Mesenchymal stem cell (in vitro differentiated cells and primary cell): Measurements from ENCODE around the gene HERC2.

Experiments used
- DNase-seq: peaks from one replicate; pipeline ENCODE4 v3.0.0-alpha.2; 2013
- H2AFZ ChIP-seq: one replicate; pipeline ENCODE4 v1.6.1; 2013; ENCODE audit warnings: low read depth, mild to moderate bottlenecking, control low read depth, inconsistent platforms, low read length, moderate library complexity
- H2AK5ac ChIP-seq: 2 replicates; pipeline ENCODE4 v1.6.1; 2013; ENCODE audit warnings: low read length, moderate library complexity, mild to moderate bottlenecking, inconsistent platforms; ENCODE audit not compliant: severe bottlenecking
- H2BK120ac ChIP-seq: one replicate; pipeline ENCODE4 v1.6.1; 2013; ENCODE audit warnings: low read depth, mild to moderate bottlenecking, inconsistent platforms, low read length, moderate library complexity
- H2BK12ac ChIP-seq, 2 experiments: one replicate each; pipeline ENCODE4 v1.6.1; 2013; ENCODE audit warnings: inconsistent platforms in 2 of 2, low read length in 2 of 2, mild to moderate bottlenecking in 2 of 2, moderate library complexity in 2 of 2, control low read depth in 1 of 2
- H2BK15ac ChIP-seq: one replicate; pipeline ENCODE4 v1.6.1; 2013; ENCODE audit warnings: mild to moderate bottlenecking, low read depth, inconsistent platforms; ENCODE audit not compliant: poor library complexity, severe bottlenecking
- H2BK5ac ChIP-seq: 2 replicates; pipeline ENCODE4 v1.6.1; 2013; ENCODE audit warnings: low read depth, mild to moderate bottlenecking, low read length, control low read depth, inconsistent platforms; ENCODE audit not compliant: poor library complexity, severe bottlenecking
- H3K14ac ChIP-seq, 2 experiments: one replicate each; pipeline ENCODE4 v1.6.1; 2013; ENCODE audit warnings: inconsistent platforms in 2 of 2, low read length in 2 of 2, control low read depth in 1 of 2, mild to moderate bottlenecking in 1 of 2, moderate library complexity in 1 of 2
- H3K18ac ChIP-seq, 2 experiments: one replicate each; pipeline ENCODE4 v1.6.1; 2013; ENCODE audit warnings: inconsistent platforms in 2 of 2, low read length in 2 of 2, control low read depth in 1 of 2, low read depth in 1 of 2, mild to moderate bottlenecking in 1 of 2
- H3K23ac ChIP-seq, 2 experiments: one replicate each; pipeline ENCODE4 v1.6.1; 2013; ENCODE audit warnings: inconsistent platforms in 2 of 2, low read length in 2 of 2, mild to moderate bottlenecking in 2 of 2, moderate library complexity in 2 of 2, control low read depth in 1 of 2
- H3K27ac ChIP-seq: 2 replicates; pipeline ENCODE4 v1.5.1; 2013; ENCODE audit warnings: mild to moderate bottlenecking, moderate library complexity, low read length, control low read depth, inconsistent platforms; ENCODE audit not compliant: poor library complexity, severe bottlenecking
- H3K27me3 ChIP-seq, 2 experiments: 2 replicates each; pipeline versions ENCODE4 v1.6.1 to v1.7.0; 2013; ENCODE audit warnings: low read length in 2 of 2, mild to moderate bottlenecking in 2 of 2, moderate library complexity in 2 of 2, control low read depth in 1 of 2, inconsistent platforms in 1 of 2; ENCODE audit not compliant: control insufficient read depth in 1 of 2, insufficient read depth in 1 of 2
- H3K36me3 ChIP-seq, 2 experiments: 2 replicates each; pipeline versions ENCODE4 v1.6.1 to v1.7.0; 2013; ENCODE audit warnings: low read length in 2 of 2, control low read depth in 1 of 2, inconsistent platforms in 1 of 2, low read depth in 1 of 2, mild to moderate bottlenecking in 1 of 2; ENCODE audit not compliant: insufficient read depth in 2 of 2, control insufficient read depth in 1 of 2
- H3K4ac ChIP-seq, 2 experiments: one replicate each; pipeline ENCODE4 v1.6.1; 2013; ENCODE audit warnings: inconsistent platforms in 2 of 2, low read length in 2 of 2, mild to moderate bottlenecking in 2 of 2, moderate library complexity in 2 of 2, control low read depth in 1 of 2, low read depth in 1 of 2
- H3K4me1 ChIP-seq: 2 replicates; pipeline ENCODE4 v1.6.1; 2013; ENCODE audit warnings: low read depth, low read length, control low read depth; ENCODE audit not compliant: control insufficient read depth, insufficient read depth
- H3K4me2 ChIP-seq: 2 replicates; pipeline ENCODE4 v1.6.1; 2013; ENCODE audit warnings: low read length, mild to moderate bottlenecking, inconsistent platforms; ENCODE audit not compliant: poor library complexity, severe bottlenecking
- H3K4me3 ChIP-seq, 2 experiments: 2 replicates each; pipeline versions ENCODE4 v1.5.1 to v1.7.0; 2013; ENCODE audit warnings: low read length in 2 of 2, mild to moderate bottlenecking in 2 of 2, control low read depth in 1 of 2, low read depth in 1 of 2; ENCODE audit not compliant: insufficient read depth in 1 of 2
- H3K79me1 ChIP-seq: replicated peaks from 2 replicates; pipeline ENCODE4 v1.6.1; 2013; ENCODE audit warnings: mild to moderate bottlenecking, control low read depth, low read length, inconsistent platforms; ENCODE audit not compliant: poor library complexity, severe bottlenecking
- H3K9ac ChIP-seq: 2 replicates; pipeline ENCODE4 v1.7.0; 2013; ENCODE audit warnings: mild to moderate bottlenecking, low read length, moderate library complexity
- H3K9me3 ChIP-seq: 2 replicates; pipeline ENCODE4 v1.7.0; 2013; ENCODE audit warnings: mild to moderate bottlenecking, low read length; ENCODE audit not compliant: control insufficient read depth
- H4K8ac ChIP-seq: one replicate; pipeline ENCODE4 v1.6.1; 2013; ENCODE audit warnings: inconsistent platforms, mild to moderate bottlenecking, low read length, moderate library complexity
- H4K91ac ChIP-seq: one replicate; pipeline ENCODE4 v1.6.1; 2013; ENCODE audit warnings: mild to moderate bottlenecking, low read length, inconsistent platforms
- whole genome bisulfite sequencing: methylation state at CpG from one replicate; pipeline ENCODE4 v1.1.7; 2013; ENCODE audit warnings: mixed read lengths; 5-methylcytosine and 5-hydroxymethylcytosine counted together

HERC2 gene

DNA sequence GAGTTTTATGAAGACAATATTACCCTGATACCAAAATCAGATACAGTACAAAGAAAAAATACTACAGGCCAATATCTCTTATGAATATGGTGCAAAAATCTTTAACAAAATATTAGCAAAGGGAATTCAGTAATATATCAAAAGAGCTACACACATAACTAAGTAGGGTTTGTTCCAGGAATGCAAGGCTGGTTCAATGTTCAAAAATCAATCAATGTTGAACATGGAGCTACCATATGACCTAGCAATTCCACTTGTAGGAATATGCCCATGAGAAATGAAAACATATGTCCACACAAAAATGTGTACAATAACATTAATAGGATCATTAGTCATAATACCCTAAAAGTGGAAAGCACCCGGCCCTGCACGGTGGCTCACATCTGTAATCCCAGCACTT is 230.7 kb downstream of the HERC2 start:
- no peak overlapping the region for H3K14ac ChIP-seq
- H3K9ac ChIP-seq, result no peak overlapping the region
- H3K79me1 ChIP-seq, result no peaks in the 10 kb centered on the region
- H4K8ac ChIP-seq, result no peak overlapping the region
- no peak overlapping the region for H3K4ac ChIP-seq
- no peak overlapping the region for H2BK15ac ChIP-seq
- H2BK120ac ChIP-seq, result no peak overlapping the region
- H3K27ac ChIP-seq, result no peak overlapping the region
- H2AK5ac ChIP-seq, result no peak overlapping the region
- H3K18ac ChIP-seq, result no peak overlapping the region
- H3K4me2 ChIP-seq, result no peak overlapping the region
- peaks cover 18% of the 10 kb centered on the region for H3K9me3 ChIP-seq
- no peak overlapping the region for H3K23ac ChIP-seq
- no peak overlapping the region for H2AFZ ChIP-seq
- H2BK12ac ChIP-seq, result no peak overlapping the region
- 91% methylated on average over 2 of the region's 2 CpGs for WGBS
- H3K4me3 ChIP-seq, result no peak overlapping the region
- DNase-seq, result no peak
- H3K27me3 ChIP-seq, result peaks cover 23 to 46% of the 10 kb centered on the region in 2 experiments
- no peak overlapping the region for H2BK5ac ChIP-seq
- peaks cover 16% of the 10 kb centered on the region for H3K4me1 ChIP-seq
- no peak overlapping the region for H4K91ac ChIP-seq
- no peaks in the 10 kb centered on the region for H3K36me3 ChIP-seq

DNA sequence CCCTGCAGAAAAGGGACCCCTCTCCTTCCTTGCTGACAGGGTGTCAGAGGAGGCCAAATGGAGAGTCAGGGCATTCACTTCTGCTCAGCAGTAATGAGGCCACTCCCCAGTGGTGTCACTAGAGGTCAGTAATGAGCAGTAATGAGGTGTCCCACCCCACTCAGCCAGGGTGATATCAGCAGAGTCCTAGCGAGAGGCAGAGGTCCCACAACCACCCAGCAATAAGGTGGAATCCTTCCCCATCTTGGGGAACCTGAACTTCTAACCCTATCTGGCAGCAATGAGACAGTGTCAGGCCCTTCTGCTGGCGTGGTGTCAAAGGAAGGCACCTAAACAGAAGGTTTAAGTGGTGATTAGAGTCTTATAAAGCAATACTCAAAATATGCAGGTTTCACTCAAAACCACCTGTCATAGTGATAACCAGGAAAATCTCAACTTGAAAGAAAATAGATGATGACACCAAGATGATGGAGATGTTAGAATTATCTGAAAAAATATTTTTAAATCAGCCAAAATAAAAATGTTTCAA is 235.7 kb downstream of the HERC2 start:
- no peak overlapping the region for H3K18ac ChIP-seq
- no peaks in the 10 kb centered on the region for H3K79me1 ChIP-seq
- H3K4me1 ChIP-seq, result no peaks in the 10 kb centered on the region
- H3K14ac ChIP-seq, result no peak overlapping the region
- peak; percentile 66 for DNase-seq
- H2BK15ac ChIP-seq, result no peak overlapping the region
- H2BK5ac ChIP-seq, result no peak overlapping the region
- H3K23ac ChIP-seq, result no peak overlapping the region
- peaks cover 0 to 11% of the 10 kb centered on the region in 2 experiments for H3K27me3 ChIP-seq
- H3K9ac ChIP-seq, result no peak overlapping the region
- no peak overlapping the region for H3K27ac ChIP-seq
- H3K4me3 ChIP-seq, result no peak overlapping the region
- no peak overlapping the region for H4K91ac ChIP-seq
- no peak overlapping the region for H3K4me2 ChIP-seq
- H2BK12ac ChIP-seq, result no peak overlapping the region
- H2BK120ac ChIP-seq, result no peak overlapping the region
- H3K4ac ChIP-seq, result no peak overlapping the region
- peaks cover 20% of the 10 kb centered on the region for H3K9me3 ChIP-seq
- H2AFZ ChIP-seq, result no peak overlapping the region
- no peak overlapping the region for H4K8ac ChIP-seq
- H3K36me3 ChIP-seq, result no peaks in the 10 kb centered on the region
- 0% methylated on average over 1 of the region's 2 CpGs for WGBS
- H2AK5ac ChIP-seq, result no peak overlapping the region

DNA sequence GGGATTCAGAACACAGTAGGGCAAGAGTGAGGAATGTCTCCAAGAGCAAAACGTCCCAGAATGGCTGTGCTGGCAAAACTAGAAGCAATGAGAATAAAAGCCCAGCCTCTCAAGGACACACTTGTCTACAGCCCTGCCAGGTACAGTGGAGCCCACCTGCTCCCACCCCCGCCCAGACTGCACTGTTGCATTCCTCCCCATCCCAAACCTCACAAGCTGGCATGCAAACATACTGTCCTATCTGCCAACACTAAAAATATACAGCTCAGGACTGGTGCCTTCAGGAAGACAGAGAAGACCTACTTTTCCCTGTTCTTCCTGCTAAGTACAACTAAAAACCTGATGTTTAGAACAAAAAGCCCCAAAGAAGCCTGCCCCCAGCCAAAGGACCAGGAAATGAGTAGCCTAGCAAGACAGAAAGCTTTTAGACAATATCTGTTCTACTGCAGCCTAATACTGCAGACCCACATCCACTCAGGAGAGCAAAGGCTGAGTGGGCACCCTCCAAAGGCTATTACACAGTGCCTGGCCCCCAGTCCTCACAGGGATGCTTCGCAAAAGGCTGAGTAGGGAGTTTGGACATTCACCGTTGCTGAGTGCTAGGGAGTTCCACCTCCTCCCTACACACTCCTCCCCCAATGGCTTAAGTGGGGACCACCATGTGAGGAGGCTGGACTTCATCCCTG is 236.3 kb downstream of the HERC2 start:
- 68% methylated on average over 4 of the region's 4 CpGs for WGBS
- H2BK12ac ChIP-seq, result no peak overlapping the region
- no peak overlapping the region for H3K4me2 ChIP-seq

DNA sequence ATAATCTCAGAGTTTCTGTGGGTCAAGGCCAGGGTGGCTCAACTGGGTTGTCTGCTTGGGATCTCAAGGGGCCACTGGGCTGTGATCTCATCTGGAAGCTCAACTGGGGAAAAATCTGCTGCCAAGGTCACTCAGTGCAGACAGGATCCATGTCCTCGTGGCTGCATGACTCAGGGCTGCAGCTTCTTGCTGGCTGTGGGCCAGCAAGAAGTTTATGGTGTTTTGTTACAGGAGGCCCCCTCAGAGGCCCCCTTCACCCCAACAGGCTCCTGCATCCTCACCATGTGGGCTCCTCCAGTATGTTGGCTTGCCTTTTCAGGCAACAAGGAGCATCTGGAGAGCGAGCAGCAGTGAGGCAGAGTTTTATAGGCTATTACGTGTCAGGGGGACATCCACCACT is 237.4 kb downstream of the HERC2 start:
- H4K8ac ChIP-seq, result no peak overlapping the region
- no peaks in the 10 kb centered on the region for H3K79me1 ChIP-seq
- no peaks in the 10 kb centered on the region for H3K4me1 ChIP-seq
- no peak overlapping the region for H3K4me3 ChIP-seq
- no peak overlapping the region for H3K18ac ChIP-seq
- WGBS, result 78% methylated on average over 3 of the region's 3 CpGs
- no peak overlapping the region for H2BK12ac ChIP-seq
- no peaks in the 10 kb centered on the region for H3K36me3 ChIP-seq
- no peak overlapping the region for H3K4me2 ChIP-seq
- H2BK5ac ChIP-seq, result no peak overlapping the region
- H4K91ac ChIP-seq, result no peak overlapping the region
- H3K23ac ChIP-seq, result no peak overlapping the region
- no peak overlapping the region for H3K27ac ChIP-seq
- no peak overlapping the region for H2AFZ ChIP-seq
- peaks cover 9% of the 10 kb centered on the region for H3K9me3 ChIP-seq
- no peak for DNase-seq
- no peak overlapping the region for H3K4ac ChIP-seq
- no peak overlapping the region for H2BK15ac ChIP-seq
- no peak overlapping the region for H3K9ac ChIP-seq
- no peak overlapping the region for H2BK120ac ChIP-seq
- no peak overlapping the region for H2AK5ac ChIP-seq
- peaks cover 4 to 8% of the 10 kb centered on the region in 2 experiments for H3K27me3 ChIP-seq
- H3K14ac ChIP-seq, result no peak overlapping the region

More for the DNA sequence above, 236.3 kb downstream of the HERC2 start:
- Histone ChIP-seq H2AFZ (no peak overlapping the region), H3K9ac (no peak overlapping the region), H2BK5ac (no peak overlapping the region), H3K9me3 (peaks cover 15% of the 10 kb centered on the region), H4K8ac (no peak overlapping the region), H2AK5ac (no peak overlapping the region), H3K4me1 (no peaks in the 10 kb centered on the region), H3K23ac (no peak overlapping the region), H3K27me3 (peaks cover 0 to 11% of the 10 kb centered on the region in 2 experiments), H3K18ac (no peak overlapping the region), H2BK120ac (no peak overlapping the region), H3K36me3 (no peaks in the 10 kb centered on the region), H2BK15ac (no peak overlapping the region), H4K91ac (no peak overlapping the region), H3K14ac (no peak overlapping the region), H3K4me3 (no peak overlapping the region), H3K79me1 (no peaks in the 10 kb centered on the region), H3K4ac (no peak overlapping the region), H3K27ac (no peak overlapping the region)
- no peak for DNase-seq
